Endothelial cell of umbilical vein (primary cell): ENCODE measurements around the gene PPP1R1C. TPM values are rescaled to one million over a fixed set of nuclear protein-coding genes. Genes with fewer than 3 reads are reported as not detected.

Experiments
- BruUV-seq: library from RNA; stranded (reverse); fragments of 400-500 nt; replicated peaks from 2 replicates; lab custom pipeline; 2021; lab: Mats Ljungman, UMichigan
- CTCF ChIA-PET: fragments of 300-600, 350-600 bp; sonication (Branson Sonifier 250); formaldehyde crosslinking; loops from one replicate; lab custom pipeline; 2021; ENCODE audit warnings: antibody characterized with exemption, inconsistent platforms; lab: Charles Lee
- POLR2A ChIA-PET: fragments of 300-600, 350-600 bp; sonication (Branson Sonifier 250); formaldehyde crosslinking; loops from one replicate; lab custom pipeline; 2021; ENCODE audit warnings: antibody characterized with exemption, inconsistent platforms; lab: Charles Lee
- DNase-seq: peaks from one replicate; pipeline ENCODE4 v3.0.0-alpha.2; 2011; ENCODE audit warnings: low read depth, low spot score
- FAIRE-seq: peaks from 2 replicates; lab custom pipeline; 2011; peaks lifted over from hg19 to GRCh38; lab: Jason Lieb, UNC
- H2AFZ ChIP-seq: 2 replicates; pipeline ENCODE4 v1.6.0; 2012; ENCODE audit warnings: low read depth, low read length, control low read depth, inconsistent platforms
- H3K27ac ChIP-seq: 2 replicates; pipeline ENCODE4 v1.5.1; 2011; ENCODE audit warnings: low read depth, mild to moderate bottlenecking, control low read depth, low read length, moderate library complexity; ENCODE audit not compliant: insufficient read depth
- H3K27me3 ChIP-seq, 2 experiments: 2 replicates each; pipeline versions ENCODE4 v1.6.0 to v1.6.1; 2011; ENCODE audit warnings: low read length in 2 of 2, mixed read lengths in 1 of 2; ENCODE audit not compliant: control insufficient read depth in 2 of 2, insufficient read depth in 2 of 2
- H3K36me3 ChIP-seq, 2 experiments: 2 replicates in 1 of 2; 3 replicates in 1 of 2; pipeline ENCODE4 v1.5.1; 2011; ENCODE audit warnings: low read length in 2 of 2, mild to moderate bottlenecking in 1 of 2, moderate library complexity in 1 of 2; ENCODE audit not compliant: control insufficient read depth in 2 of 2, insufficient read depth in 2 of 2; ENCODE audit errors: extremely low read depth in 1 of 2
- H3K4me1 ChIP-seq: 3 replicates; pipeline ENCODE4 v1.5.1; 2011; ENCODE audit warnings: mild to moderate bottlenecking, low read length; ENCODE audit not compliant: control insufficient read depth, insufficient read depth; ENCODE audit errors: extremely low read depth
- H3K4me2 ChIP-seq: 2 replicates; pipeline ENCODE4 v1.6.1; 2011; ENCODE audit warnings: low read length, control low read depth, mixed read lengths; ENCODE audit not compliant: insufficient read depth
- H3K4me3 ChIP-seq, 3 experiments: fragments of 200-600 bp in 1 of 3; sonication (generic), shearing (Covaris generic) in 1 of 3; replicated peaks in 1 of 3; 2 replicates each; pipeline ENCODE4 v1.5.1; 2011 to 2016; ENCODE audit warnings: control low read depth in 3 of 3, low read length in 3 of 3, mild to moderate bottlenecking in 2 of 3, inconsistent platforms in 1 of 3, low read depth in 1 of 3, moderate library complexity in 1 of 3; ENCODE audit not compliant: insufficient read depth in 1 of 3
- H3K79me2 ChIP-seq: 2 replicates; pipeline ENCODE4 v1.6.0; 2012; ENCODE audit warnings: low read length, inconsistent platforms; ENCODE audit not compliant: control insufficient read depth, insufficient read depth
- H3K9ac ChIP-seq: replicated peaks from 2 replicates; pipeline ENCODE3; 2011; ENCODE audit warnings: low read length, control low read depth; ENCODE audit not compliant: insufficient read depth; ENCODE audit errors: extremely low read depth
- H3K9me1 ChIP-seq: replicated peaks from 3 replicates; pipeline ENCODE4 v1.6.0; 2011; ENCODE audit warnings: mild to moderate bottlenecking, low read length; ENCODE audit not compliant: control insufficient read depth, insufficient read depth; ENCODE audit errors: extremely low read depth
- H3K9me3 ChIP-seq: replicated peaks from 2 replicates; pipeline ENCODE4 v1.5.1; 2012; ENCODE audit warnings: low read length, inconsistent platforms; ENCODE audit not compliant: control insufficient read depth, insufficient read depth
- H4K20me1 ChIP-seq: replicated peaks from 2 replicates; pipeline ENCODE3; 2011; ENCODE audit warnings: mild to moderate bottlenecking, low read length; ENCODE audit not compliant: control insufficient read depth, insufficient read depth; ENCODE audit errors: extremely low read depth
- EZH2 ChIP-seq: IDR thresholded peaks from 2 replicates; pipeline ENCODE4 v1.6.1; 2012; ENCODE audit warnings: borderline replicate concordance, low read depth, mild to moderate bottlenecking, moderate library complexity, low read length, inconsistent platforms; ENCODE audit not compliant: severe bottlenecking
- GATA2 ChIP-seq: IDR thresholded peaks from 2 replicates; pipeline ENCODE4 v1.7.0; 2011; ENCODE audit warnings: low read depth, mild to moderate bottlenecking, moderate library complexity, mixed read lengths, low read length; ENCODE audit not compliant: insufficient read length, insufficient read depth
- JUN ChIP-seq: IDR thresholded peaks from 2 replicates; pipeline ENCODE4 v1.6.1; 2011; ENCODE audit warnings: borderline replicate concordance, low read depth; ENCODE audit not compliant: insufficient read length, insufficient read depth
- MYC ChIP-seq: IDR thresholded peaks from one replicate; pipeline ENCODE4 v1.6.1; 2011; ENCODE audit warnings: mild to moderate bottlenecking, low read depth, low read length
- POLR2A ChIP-seq: IDR thresholded peaks from 2 replicates; pipeline ENCODE4 v1.6.1; 2012; ENCODE audit warnings: low read depth, mild to moderate bottlenecking, control low read depth, low read length
- POLR2AphosphoS5 ChIP-seq: IDR thresholded peaks from 2 replicates; pipeline ENCODE4 v1.6.1; 2012; ENCODE audit warnings: low read depth, mild to moderate bottlenecking, control low read depth, low read length, moderate library complexity; ENCODE audit not compliant: insufficient read depth
- dilution Hi-C: fragments of 300-500 bp; cut with MboI; formaldehyde crosslinking; loops from one replicate; pipeline ENCODE4 v1.15.0; 2019; ENCODE audit warnings: low sequenced_read_pairs; ENCODE audit not compliant: extremely low pct_ligation_motif_present
- intact Hi-C: fragments of 100-400 bp; cut with micrococcal nuclease; formaldehyde crosslinking; loops from one replicate; pipeline ENCODE4 v1.10.0; 2022
- polyA plus RNA-seq, 4 experiments: library from polyadenylated mRNA; depleted of rRNA in 3 of 4; stranded (reverse) in 3 of 4; unstranded in 1 of 4; fragments of >200 nt; gene quantifications; 2 replicates each; pipeline versions ENCODE4 v1.2.1 to v1.2.3, GENCODE V29; 2011 to 2012; ENCODE audit warnings: missing spikeins in 1 of 4
- total RNA-seq: library from RNA; stranded (reverse); gene quantifications from 2 replicates; pipeline ENCODE4 v1.2.3, GENCODE V29; 2021
- TF ChIP-seq, protein P1 (sequence below), 2 donors: IDR thresholded peaks; 1 replicate in 1 of 2; 2 replicates in 1 of 2; pipeline ENCODE4 v1.5.1; 2011; ENCODE audit warnings: low read length in 2 of 2, mild to moderate bottlenecking in 2 of 2, moderate library complexity in 2 of 2, control low read depth in 1 of 2, inconsistent platforms in 1 of 2, low read depth in 1 of 2; ENCODE audit not compliant: insufficient read depth in 1 of 2; ENCODE audit errors: extremely low read depth in 1 of 2
- TF ChIP-seq, protein P2 (sequence below): IDR thresholded peaks from 2 replicates; pipeline ENCODE4 v1.6.1; 2011; ENCODE audit not compliant: insufficient read depth, insufficient read length

The PPP1R1C gene
- total and polyA plus RNA-seq, 2 donors (not counting 3 experiments of a cell fraction or from before 2014, with no cell fraction given) = 0.26 TPM; not detected in 1

DNA sequence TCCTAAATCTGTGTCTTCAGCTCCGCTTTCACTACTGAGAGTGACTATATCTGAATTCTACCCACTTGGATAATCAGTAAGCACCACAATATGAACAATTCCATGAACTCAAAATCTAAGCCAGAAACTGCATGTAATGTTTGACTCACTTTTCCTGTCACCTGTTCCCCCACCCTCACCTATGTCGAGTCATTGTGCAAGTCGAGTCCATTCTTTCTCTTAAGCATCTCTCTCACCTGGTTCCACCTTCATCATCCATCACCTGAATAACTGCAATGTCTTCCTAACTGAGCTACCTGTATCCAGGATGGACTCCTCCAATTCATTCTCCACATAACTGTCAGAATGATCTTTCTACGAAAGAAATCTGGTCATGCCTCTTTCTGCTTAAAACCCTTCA, 58.2 kb downstream of the PPP1R1C start:
- no peak overlapping the region for H3K4me3 ChIP-seq
- H3K9me1 ChIP-seq = no peaks in the 10 kb centered on the region
- H2AFZ ChIP-seq = no peak overlapping the region
- TF ChIP-seq MYC (no peak), POLR2AphosphoS5 (no peak)
- TF ChIP-seq, protein P1, sequence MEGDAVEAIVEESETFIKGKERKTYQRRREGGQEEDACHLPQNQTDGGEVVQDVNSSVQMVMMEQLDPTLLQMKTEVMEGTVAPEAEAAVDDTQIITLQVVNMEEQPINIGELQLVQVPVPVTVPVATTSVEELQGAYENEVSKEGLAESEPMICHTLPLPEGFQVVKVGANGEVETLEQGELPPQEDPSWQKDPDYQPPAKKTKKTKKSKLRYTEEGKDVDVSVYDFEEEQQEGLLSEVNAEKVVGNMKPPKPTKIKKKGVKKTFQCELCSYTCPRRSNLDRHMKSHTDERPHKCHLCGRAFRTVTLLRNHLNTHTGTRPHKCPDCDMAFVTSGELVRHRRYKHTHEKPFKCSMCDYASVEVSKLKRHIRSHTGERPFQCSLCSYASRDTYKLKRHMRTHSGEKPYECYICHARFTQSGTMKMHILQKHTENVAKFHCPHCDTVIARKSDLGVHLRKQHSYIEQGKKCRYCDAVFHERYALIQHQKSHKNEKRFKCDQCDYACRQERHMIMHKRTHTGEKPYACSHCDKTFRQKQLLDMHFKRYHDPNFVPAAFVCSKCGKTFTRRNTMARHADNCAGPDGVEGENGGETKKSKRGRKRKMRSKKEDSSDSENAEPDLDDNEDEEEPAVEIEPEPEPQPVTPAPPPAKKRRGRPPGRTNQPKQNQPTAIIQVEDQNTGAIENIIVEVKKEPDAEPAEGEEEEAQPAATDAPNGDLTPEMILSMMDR (IDR thresholded peaks at IDR 0.05; ENCODE audit: extremely low read depth in 1 of 2, insufficient read depth in 1 of 2, low read depth in 1 of 2, low read length in 2 of 2) = no peak
- CTCF ChIA-PET = interaction anchor here (0.9 to 2.0 kb wide), 2 partner anchors 8 to 34 kb away, joined by 3 to 9 read pairs; no protein-coding TSS in a partner anchor
- intact Hi-C loops = no loop called here
- no peaks in the 10 kb centered on the region for H3K4me1 ChIP-seq
- no peaks in the 10 kb centered on the region for H3K79me2 ChIP-seq
- no peaks in the 10 kb centered on the region for H3K36me3 ChIP-seq
- FAIRE-seq = no peak
- POLR2A ChIA-PET = no interaction called here
- no peaks in the 10 kb centered on the region for H3K9me3 ChIP-seq
- H3K27me3 ChIP-seq = no peaks in the 10 kb centered on the region
- H4K20me1 ChIP-seq = no peaks in the 10 kb centered on the region
- dilution Hi-C loops = no loop called here
- no peak overlapping the region for H3K4me2 ChIP-seq
- no TSS peak for BruUV-seq
- H3K27ac ChIP-seq = no peak overlapping the region
- no peak overlapping the region for H3K9ac ChIP-seq
- DNase-seq = no peak

DNA sequence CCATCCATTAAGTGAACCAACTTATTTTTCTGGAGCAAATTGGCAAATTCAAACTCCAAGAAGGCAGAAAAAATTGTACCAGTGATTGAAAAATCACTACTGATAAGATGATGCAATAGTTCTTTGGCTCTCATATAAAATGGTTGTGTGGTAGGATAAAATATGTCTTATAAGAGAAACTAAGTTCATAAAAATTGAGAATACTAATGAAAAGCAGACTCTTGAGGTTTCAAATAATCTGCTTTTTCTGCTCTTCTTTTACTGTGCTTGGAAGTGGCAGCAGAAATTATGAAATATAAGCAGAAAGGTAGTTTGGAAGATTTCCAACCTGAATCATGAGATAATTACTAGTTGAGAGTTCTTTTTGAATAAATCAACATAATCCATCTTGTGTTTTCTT, 61.9 kb downstream of the PPP1R1C start:
- no peaks in the 10 kb centered on the region for H3K4me1 ChIP-seq
- POLR2A ChIA-PET = no interaction called here
- no peaks in the 10 kb centered on the region for H3K36me3 ChIP-seq
- TF ChIP-seq JUN (no peak), GATA2 (no peak), POLR2AphosphoS5 (no peak), MYC (no peak), EZH2 (no peak), POLR2A (no peak)
- TF ChIP-seq, protein P2, sequence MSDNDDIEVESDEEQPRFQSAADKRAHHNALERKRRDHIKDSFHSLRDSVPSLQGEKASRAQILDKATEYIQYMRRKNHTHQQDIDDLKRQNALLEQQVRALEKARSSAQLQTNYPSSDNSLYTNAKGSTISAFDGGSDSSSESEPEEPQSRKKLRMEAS = no peak
- TF ChIP-seq, protein P1 (IDR thresholded peaks at IDR 0.05; ENCODE audit: extremely low read depth in 1 of 2, insufficient read depth in 1 of 2, low read depth in 1 of 2, low read length in 2 of 2) = no peak
- H3K27me3 ChIP-seq = no peaks in the 10 kb centered on the region
- DNase-seq = no peak
- H2AFZ ChIP-seq = no peak overlapping the region
- dilution Hi-C loops = no loop called here
- intact Hi-C loops = no loop called here
- H3K9ac ChIP-seq = no peak overlapping the region
- no peaks in the 10 kb centered on the region for H4K20me1 ChIP-seq
- H3K79me2 ChIP-seq = no peaks in the 10 kb centered on the region
- H3K9me1 ChIP-seq = no peaks in the 10 kb centered on the region
- H3K9me3 ChIP-seq = no peaks in the 10 kb centered on the region
- no peak overlapping the region for H3K4me2 ChIP-seq
- no TSS peak for BruUV-seq
- H3K27ac ChIP-seq = no peak overlapping the region
- CTCF ChIA-PET = interaction anchor here (1.2 to 1.9 kb wide), 2 partner anchors 30 to 93 kb away, joined by 3 to 6 read pairs; no protein-coding TSS in a partner anchor
- no peak for FAIRE-seq
- no peak overlapping the region for H3K4me3 ChIP-seq
